DOHH2 (cell line): ENCODE measurements around the gene NINJ1.

ENCODE experiments used
- EZH2phosphoT487 ChIP-seq: fragments of 200-600 bp; sonication (generic); IDR thresholded peaks from 2 replicates; pipeline ENCODE4 v1.6.1; 2017; ENCODE audit warnings: borderline replicate concordance, mild to moderate bottlenecking, antibody characterized with exemption, low read length, moderate library complexity, mixed read lengths
- TF ChIP-seq, protein P1 (sequence below): fragments of 200-600 bp; sonication (generic); IDR thresholded peaks from one replicate; pipeline ENCODE4 v1.5.1; 2014; ENCODE audit warnings: antibody characterized with exemption, mild to moderate bottlenecking, low read depth, low read length; ENCODE audit not compliant: poor library complexity, severe bottlenecking

DNA sequence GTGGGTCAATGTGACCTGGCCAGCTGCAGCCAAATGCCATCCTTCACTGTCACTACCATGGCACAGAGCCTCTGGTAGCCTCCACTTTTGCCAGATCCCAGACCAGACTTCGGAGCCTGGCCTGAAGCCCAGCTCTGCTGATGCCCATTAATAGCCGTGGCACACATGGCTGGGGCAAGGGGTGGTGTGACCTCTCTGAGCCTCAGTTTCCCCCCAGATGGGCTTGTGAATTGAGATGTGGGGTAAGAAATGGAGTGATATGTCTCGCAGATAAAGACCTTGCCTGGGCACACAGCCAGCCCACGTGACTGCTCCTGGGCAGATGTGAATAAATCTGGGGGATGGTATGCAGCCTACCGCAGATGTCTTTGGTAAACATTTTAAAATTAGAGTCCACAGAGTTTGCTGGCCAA is 61.7 kb downstream of the NINJ1 start:
- TF ChIP-seq, protein P1, sequence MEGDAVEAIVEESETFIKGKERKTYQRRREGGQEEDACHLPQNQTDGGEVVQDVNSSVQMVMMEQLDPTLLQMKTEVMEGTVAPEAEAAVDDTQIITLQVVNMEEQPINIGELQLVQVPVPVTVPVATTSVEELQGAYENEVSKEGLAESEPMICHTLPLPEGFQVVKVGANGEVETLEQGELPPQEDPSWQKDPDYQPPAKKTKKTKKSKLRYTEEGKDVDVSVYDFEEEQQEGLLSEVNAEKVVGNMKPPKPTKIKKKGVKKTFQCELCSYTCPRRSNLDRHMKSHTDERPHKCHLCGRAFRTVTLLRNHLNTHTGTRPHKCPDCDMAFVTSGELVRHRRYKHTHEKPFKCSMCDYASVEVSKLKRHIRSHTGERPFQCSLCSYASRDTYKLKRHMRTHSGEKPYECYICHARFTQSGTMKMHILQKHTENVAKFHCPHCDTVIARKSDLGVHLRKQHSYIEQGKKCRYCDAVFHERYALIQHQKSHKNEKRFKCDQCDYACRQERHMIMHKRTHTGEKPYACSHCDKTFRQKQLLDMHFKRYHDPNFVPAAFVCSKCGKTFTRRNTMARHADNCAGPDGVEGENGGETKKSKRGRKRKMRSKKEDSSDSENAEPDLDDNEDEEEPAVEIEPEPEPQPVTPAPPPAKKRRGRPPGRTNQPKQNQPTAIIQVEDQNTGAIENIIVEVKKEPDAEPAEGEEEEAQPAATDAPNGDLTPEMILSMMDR = no peak
- TF ChIP-seq EZH2phosphoT487 = no peak
